OCI-LY1 (cell line): ENCODE data around the gene TIAM1.

Source experiments
- H2AFZ ChIP-seq: fragments of 200-600 bp; sonication (generic), shearing (Covaris generic); 2 replicates; pipeline ENCODE4 v1.6.0; 2014; ENCODE audit warnings: antibody characterized with exemption, mild to moderate bottlenecking, low read length
- H3F3A ChIP-seq: fragments of 200-600 bp; sonication (generic), shearing (Covaris generic); 2 replicates; pipeline ENCODE4 v1.6.0; 2014; ENCODE audit warnings: mild to moderate bottlenecking, antibody characterized with exemption, low read length, moderate library complexity; ENCODE audit not compliant: insufficient read depth
- H3K27ac ChIP-seq: fragments of 200-600 bp; sonication (generic); 2 replicates; pipeline ENCODE4 v1.5.1; 2014; ENCODE audit warnings: low read length, mixed run types, mild to moderate bottlenecking, low read depth; ENCODE audit not compliant: poor library complexity, severe bottlenecking
- H3K27me3 ChIP-seq: fragments of 200-600 bp; sonication (generic); 2 replicates; pipeline ENCODE4 v1.6.0; 2014; ENCODE audit warnings: antibody characterized with exemption, mild to moderate bottlenecking, low read length, moderate library complexity; ENCODE audit not compliant: insufficient read depth
- H3K36me3 ChIP-seq: fragments of 200-600 bp; sonication (generic); 2 replicates; pipeline ENCODE4 v1.6.1; 2014; ENCODE audit warnings: mild to moderate bottlenecking, antibody characterized with exemption, low read length, moderate library complexity, mixed read lengths; ENCODE audit not compliant: insufficient read depth
- H3K4me1 ChIP-seq: fragments of 200-600 bp; sonication (generic); 2 replicates; pipeline ENCODE4 v1.5.1; 2014; ENCODE audit warnings: mild to moderate bottlenecking, low read length, moderate library complexity; ENCODE audit not compliant: insufficient read depth, severe bottlenecking
- H3K4me2 ChIP-seq: fragments of 200-600 bp; sonication (generic), shearing (Covaris generic); 2 replicates; pipeline ENCODE4 v1.6.1; 2014; ENCODE audit warnings: low read length
- H3K4me3 ChIP-seq: fragments of 200-600 bp; sonication (generic); 2 replicates; pipeline ENCODE4 v1.5.1; 2014; ENCODE audit warnings: low read length, low read depth, mild to moderate bottlenecking, mixed read lengths; ENCODE audit not compliant: poor library complexity, severe bottlenecking
- H3K79me2 ChIP-seq: fragments of 200-600 bp; shearing (Covaris generic); 2 replicates; pipeline ENCODE4 v1.6.1; 2016; ENCODE audit warnings: mixed run types, low read length, mixed read lengths; ENCODE audit not compliant: insufficient read depth
- H3K9ac ChIP-seq: fragments of 200-600 bp; sonication (generic), shearing (Covaris generic); 2 replicates; pipeline ENCODE4 v1.6.1; 2014; ENCODE audit warnings: mild to moderate bottlenecking, low read length, mixed read lengths
- H3K9me2 ChIP-seq: fragments of 200-600 bp; sonication (generic), shearing (Covaris generic); 2 replicates; pipeline ENCODE4 v1.6.1; 2014; ENCODE audit warnings: low read depth, mild to moderate bottlenecking, low read length, mixed read lengths
- H3K9me3 ChIP-seq: fragments of 200-600 bp; shearing (Covaris generic); 2 replicates; pipeline ENCODE4 v1.6.1; 2014; ENCODE audit warnings: low read length, mixed read lengths
- H4K20me1 ChIP-seq: fragments of 200-600 bp; sonication (generic), shearing (Covaris generic); 2 replicates; pipeline ENCODE4 v1.6.0; 2016; ENCODE audit warnings: mild to moderate bottlenecking, low read length; ENCODE audit not compliant: insufficient read depth
- EZH2 ChIP-seq: fragments of 200-600 bp; sonication (generic), shearing (Covaris generic); IDR thresholded peaks from 2 replicates; pipeline ENCODE4 v1.8.0; 2017; ENCODE audit warnings: borderline replicate concordance, mixed run types, mild to moderate bottlenecking, antibody characterized with exemption, low read length, moderate library complexity, mixed read lengths
- TF ChIP-seq, protein P1 (sequence below): fragments of 200-600 bp; sonication (generic), shearing (Covaris generic); IDR thresholded peaks from 2 replicates; pipeline ENCODE4 v1.5.1; 2017; ENCODE audit warnings: mild to moderate bottlenecking, antibody characterized with exemption, low read length, moderate library complexity, mixed read lengths

Gene TIAM1

DNA sequence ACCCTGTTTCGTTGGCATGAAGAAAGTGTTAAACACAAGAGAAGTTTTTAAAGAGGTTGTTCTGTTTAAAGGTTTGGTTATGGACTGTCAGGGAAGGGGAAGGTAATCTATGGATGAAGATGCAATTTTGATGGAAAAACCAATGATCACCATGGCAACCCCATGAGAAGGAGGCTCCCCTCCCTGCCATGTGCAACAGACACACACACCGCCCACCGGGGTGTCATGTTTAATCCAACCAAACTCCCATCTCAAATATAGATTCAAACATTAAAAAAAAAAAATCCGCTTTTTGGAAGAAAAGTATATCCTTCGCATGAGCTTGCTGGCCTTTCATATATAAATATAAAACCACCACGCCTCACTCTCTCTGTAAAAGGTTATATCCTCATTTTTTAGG, 224.9 kb downstream of the TIAM1 start:
- Histone ChIP-seq H3F3A (no peaks in the 10 kb centered on the region), H3K9ac (no peak overlapping the region), H3K9me3 (no peaks in the 10 kb centered on the region), H3K79me2 (no peaks in the 10 kb centered on the region), H3K27me3 (no peaks in the 10 kb centered on the region), H3K4me1 (peaks cover 20% of the 10 kb centered on the region), H3K9me2 (no peaks in the 10 kb centered on the region), H3K27ac (no peak overlapping the region), H3K4me2 (no peak overlapping the region), H4K20me1 (no peaks in the 10 kb centered on the region), H3K4me3 (no peak overlapping the region), H2AFZ (no peak overlapping the region), H3K36me3 (no peaks in the 10 kb centered on the region)
- TF ChIP-seq EZH2 = no peak
- TF ChIP-seq, protein P1, sequence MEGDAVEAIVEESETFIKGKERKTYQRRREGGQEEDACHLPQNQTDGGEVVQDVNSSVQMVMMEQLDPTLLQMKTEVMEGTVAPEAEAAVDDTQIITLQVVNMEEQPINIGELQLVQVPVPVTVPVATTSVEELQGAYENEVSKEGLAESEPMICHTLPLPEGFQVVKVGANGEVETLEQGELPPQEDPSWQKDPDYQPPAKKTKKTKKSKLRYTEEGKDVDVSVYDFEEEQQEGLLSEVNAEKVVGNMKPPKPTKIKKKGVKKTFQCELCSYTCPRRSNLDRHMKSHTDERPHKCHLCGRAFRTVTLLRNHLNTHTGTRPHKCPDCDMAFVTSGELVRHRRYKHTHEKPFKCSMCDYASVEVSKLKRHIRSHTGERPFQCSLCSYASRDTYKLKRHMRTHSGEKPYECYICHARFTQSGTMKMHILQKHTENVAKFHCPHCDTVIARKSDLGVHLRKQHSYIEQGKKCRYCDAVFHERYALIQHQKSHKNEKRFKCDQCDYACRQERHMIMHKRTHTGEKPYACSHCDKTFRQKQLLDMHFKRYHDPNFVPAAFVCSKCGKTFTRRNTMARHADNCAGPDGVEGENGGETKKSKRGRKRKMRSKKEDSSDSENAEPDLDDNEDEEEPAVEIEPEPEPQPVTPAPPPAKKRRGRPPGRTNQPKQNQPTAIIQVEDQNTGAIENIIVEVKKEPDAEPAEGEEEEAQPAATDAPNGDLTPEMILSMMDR = no peak

DNA sequence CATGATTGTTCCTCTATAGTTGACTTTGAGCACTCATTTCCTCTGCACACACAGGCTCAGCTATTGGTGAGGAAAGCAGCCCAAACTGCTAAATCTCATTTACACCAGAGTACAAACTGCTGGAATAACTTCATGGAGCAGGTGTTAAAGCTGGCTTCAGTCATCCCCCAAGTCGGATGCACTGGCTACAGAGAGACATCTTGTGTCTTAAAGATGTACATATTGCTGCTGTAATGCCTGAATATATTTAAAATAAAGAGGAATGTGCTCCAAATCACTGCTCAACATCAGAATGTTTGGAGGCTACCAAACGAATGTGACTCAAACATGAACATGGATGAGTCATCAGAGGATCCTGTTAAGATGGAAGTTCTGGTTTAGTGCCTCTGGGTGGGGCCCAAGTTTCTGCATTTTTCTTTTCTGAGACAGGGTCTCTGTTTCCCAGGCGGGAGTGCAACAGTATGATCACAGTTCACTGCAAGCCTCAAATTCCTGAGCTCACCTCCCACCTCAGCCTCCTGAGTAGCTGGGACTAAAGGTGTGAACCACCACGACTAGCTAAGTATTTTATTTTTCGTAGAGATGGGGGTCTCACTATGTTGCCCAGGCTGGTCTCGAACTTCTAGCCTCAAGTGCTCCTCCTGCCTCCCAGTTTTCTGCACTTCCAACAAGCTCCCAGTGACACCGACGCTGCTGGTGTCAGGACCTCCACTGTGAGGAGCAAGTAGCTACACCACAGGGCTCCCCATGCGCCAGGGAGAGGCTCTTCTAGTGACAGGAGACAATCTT, 226.7 kb downstream of the TIAM1 start:
- no peaks in the 10 kb centered on the region for H3K79me2 ChIP-seq
- no peaks in the 10 kb centered on the region for H4K20me1 ChIP-seq
- H3K9me2 ChIP-seq = no peaks in the 10 kb centered on the region
- H3K36me3 ChIP-seq = no peaks in the 10 kb centered on the region
- no peak for TF ChIP-seq EZH2
- TF ChIP-seq, protein P1 = no peak
- H3F3A ChIP-seq = no peaks in the 10 kb centered on the region
- H3K4me3 ChIP-seq = no peak overlapping the region
- peaks cover 9% of the 10 kb centered on the region for H3K4me1 ChIP-seq
- no peak overlapping the region for H2AFZ ChIP-seq
- H3K9ac ChIP-seq = no peak overlapping the region
- no peak overlapping the region for H3K4me2 ChIP-seq
- no peaks in the 10 kb centered on the region; the same call in 1 of the 2 replicates for H3K27me3 ChIP-seq
- no peak overlapping the region for H3K27ac ChIP-seq
- H3K9me3 ChIP-seq = no peaks in the 10 kb centered on the region

DNA sequence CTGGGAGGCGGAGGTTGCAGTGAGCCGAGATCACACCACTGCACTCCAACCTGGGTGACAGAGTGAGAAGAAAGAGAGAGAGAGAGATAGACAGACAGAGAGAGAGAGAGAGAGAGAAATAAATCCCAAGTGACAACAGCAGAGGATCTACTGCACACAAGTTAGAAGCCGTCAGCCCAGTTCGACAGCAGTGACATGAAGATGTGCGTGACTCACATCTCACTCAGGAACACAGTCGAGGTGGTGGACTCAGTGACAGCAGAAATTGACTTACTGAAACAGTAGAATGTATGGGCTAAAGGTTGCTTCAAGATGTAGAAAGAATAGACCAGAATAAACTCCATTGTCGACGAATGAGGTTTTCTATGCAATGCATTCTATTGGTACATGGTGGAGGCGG, 228.8 kb downstream of the TIAM1 start:
- Histone ChIP-seq H3K27ac (no peak overlapping the region), H3K27me3 (no peaks in the 10 kb centered on the region; the same call in 1 of the 2 replicates), H3K4me1 (peaks cover 19% of the 10 kb centered on the region), H3K9me2 (no peaks in the 10 kb centered on the region), H3K9ac (no peak overlapping the region), H2AFZ (no peak overlapping the region), H3K9me3 (no peaks in the 10 kb centered on the region), H4K20me1 (no peaks in the 10 kb centered on the region), H3K4me2 (no peak overlapping the region), H3K79me2 (no peaks in the 10 kb centered on the region), H3F3A (no peaks in the 10 kb centered on the region), H3K36me3 (no peaks in the 10 kb centered on the region), H3K4me3 (no peak overlapping the region)
- no peak for TF ChIP-seq EZH2

DNA sequence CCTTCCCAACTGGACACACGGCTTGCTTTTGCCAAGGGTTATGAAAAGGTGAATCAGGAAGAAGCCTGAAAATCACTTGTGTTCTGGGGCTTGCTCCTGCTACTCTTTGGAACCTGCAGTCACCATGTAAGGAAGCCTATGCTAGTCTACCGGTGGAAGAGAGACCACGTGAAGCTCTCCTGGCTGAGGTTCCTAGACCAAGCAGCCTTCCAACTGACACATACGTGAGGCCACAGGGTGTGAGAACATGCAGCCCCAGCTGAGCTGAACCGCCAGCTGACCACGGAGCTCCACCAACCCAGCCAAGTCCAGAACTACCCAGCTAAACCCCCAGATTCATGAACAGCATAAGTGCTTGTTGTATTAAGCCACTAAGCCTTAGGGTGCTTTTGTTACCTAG, 233.0 kb downstream of the TIAM1 start:
- no peaks in the 10 kb centered on the region for H3K9me3 ChIP-seq
- H3K4me3 ChIP-seq = no peak overlapping the region
- peaks cover 28% of the 10 kb centered on the region for H3K4me1 ChIP-seq
- TF ChIP-seq EZH2 = no peak
- TF ChIP-seq, protein P1 = no peak
- no peaks in the 10 kb centered on the region for H4K20me1 ChIP-seq
- H3K9me2 ChIP-seq = no peaks in the 10 kb centered on the region
- H3K27ac ChIP-seq = peak overlapping the region; percentile 65
- no peaks in the 10 kb centered on the region; the same call in 1 of the 2 replicates for H3K27me3 ChIP-seq
- no peak overlapping the region for H2AFZ ChIP-seq
- no peaks in the 10 kb centered on the region for H3K79me2 ChIP-seq
- H3K36me3 ChIP-seq = no peaks in the 10 kb centered on the region
- no peaks in the 10 kb centered on the region for H3F3A ChIP-seq
- H3K9ac ChIP-seq = no peak overlapping the region
- no peak overlapping the region for H3K4me2 ChIP-seq
